Lower lobe of right lung (tissue), 2 donors: ENCODE results near the gene TSHR. TPM values are rescaled to one million over a fixed set of nuclear protein-coding genes. Genes with fewer than 3 reads are reported as not detected.
A peak's percentile ranks its signal among the peaks of the same experiment; 100 is the strongest.

Source experiments
- ATAC-seq, 2 donors: fragments of 200-7000 bp; cut with Tn5 transposase; one replicate each; pipeline ENCODE4 v1.9.1; 2020 to 2022; ENCODE audit warnings: mild to moderate bottlenecking in 2 of 2, moderate library complexity in 2 of 2
- DNase-seq: peaks from one replicate; pipeline ENCODE4 v3.0.0-alpha.2; 2020
- H3K27ac ChIP-seq: fragments of 200-600 bp; one replicate; pipeline ENCODE4 v1.8.0; 2022
- H3K27me3 ChIP-seq: fragments of 200-600 bp; one replicate; pipeline ENCODE4 v1.8.0; 2022; ENCODE audit warnings: low read depth
- H3K36me3 ChIP-seq: fragments of 200-600 bp; one replicate; pipeline ENCODE4 v1.8.0; 2022; ENCODE audit warnings: mild to moderate bottlenecking
- H3K4me1 ChIP-seq: fragments of 200-600 bp; one replicate; pipeline ENCODE4 v1.8.0; 2022
- H3K4me3 ChIP-seq: fragments of 200-600 bp; one replicate; pipeline ENCODE4 v1.8.0; 2022; ENCODE audit warnings: mild to moderate bottlenecking
- H3K9me3 ChIP-seq: fragments of 200-600 bp; one replicate; pipeline ENCODE4 v1.8.0; 2022
- intact Hi-C: fragments of 100-400 bp; cut with DNase I; formaldehyde crosslinking; loops from one replicate; pipeline ENCODE4 v1.11.0; 2022
- total RNA-seq: library from RNA; stranded (reverse); fragmentation: NEBNext Ultra II Directional; extraction: Animal tissue kit (Norgen Biotek cat#: 25700); gene quantifications from one replicate; pipeline ENCODE4 v1.2.1, GENCODE V29; 2021
- TF ChIP-seq, protein P1 (sequence below): fragments of 200-600 bp; IDR thresholded peaks from one replicate; pipeline ENCODE4 v1.8.0; 2022; ENCODE audit warnings: antibody characterized with exemption, mild to moderate bottlenecking
- donor health status: DM: no; HTN: yes; CAD: no; lungs with severe emphysema.

TSHR gene
- total RNA-seq, 1 donor from 2014 or later, result not detected

DNA sequence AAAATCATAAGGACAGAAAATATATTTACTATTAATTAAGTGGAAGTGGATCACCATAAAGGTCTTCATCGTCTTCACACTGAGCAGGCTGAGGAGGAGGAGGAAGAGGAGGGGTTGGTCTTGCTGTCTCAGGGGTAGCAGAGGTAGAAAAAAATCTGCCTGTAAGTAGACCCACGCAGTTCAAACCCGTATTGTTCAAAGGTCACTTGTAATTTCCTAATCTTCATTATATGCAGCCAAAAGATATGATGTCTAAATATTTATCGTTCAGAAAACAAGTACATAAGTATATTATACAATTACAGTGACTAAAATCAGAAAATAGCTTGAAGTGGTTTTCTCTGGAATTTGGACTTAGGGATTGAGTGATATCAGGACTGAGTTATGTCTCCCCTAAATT, 193.2 kb downstream of the TSHR start:
- Histone ChIP-seq H3K36me3 (no peaks in the 10 kb centered on the region), H3K9me3 (no peaks in the 10 kb centered on the region), H3K4me1 (peaks cover 9% of the 10 kb centered on the region), H3K27ac (no peak overlapping the region), H3K4me3 (no peak overlapping the region), H3K27me3 (no peaks in the 10 kb centered on the region)
- ATAC-seq (no peak), DNase-seq (no peak)
- TF ChIP-seq, protein P1, sequence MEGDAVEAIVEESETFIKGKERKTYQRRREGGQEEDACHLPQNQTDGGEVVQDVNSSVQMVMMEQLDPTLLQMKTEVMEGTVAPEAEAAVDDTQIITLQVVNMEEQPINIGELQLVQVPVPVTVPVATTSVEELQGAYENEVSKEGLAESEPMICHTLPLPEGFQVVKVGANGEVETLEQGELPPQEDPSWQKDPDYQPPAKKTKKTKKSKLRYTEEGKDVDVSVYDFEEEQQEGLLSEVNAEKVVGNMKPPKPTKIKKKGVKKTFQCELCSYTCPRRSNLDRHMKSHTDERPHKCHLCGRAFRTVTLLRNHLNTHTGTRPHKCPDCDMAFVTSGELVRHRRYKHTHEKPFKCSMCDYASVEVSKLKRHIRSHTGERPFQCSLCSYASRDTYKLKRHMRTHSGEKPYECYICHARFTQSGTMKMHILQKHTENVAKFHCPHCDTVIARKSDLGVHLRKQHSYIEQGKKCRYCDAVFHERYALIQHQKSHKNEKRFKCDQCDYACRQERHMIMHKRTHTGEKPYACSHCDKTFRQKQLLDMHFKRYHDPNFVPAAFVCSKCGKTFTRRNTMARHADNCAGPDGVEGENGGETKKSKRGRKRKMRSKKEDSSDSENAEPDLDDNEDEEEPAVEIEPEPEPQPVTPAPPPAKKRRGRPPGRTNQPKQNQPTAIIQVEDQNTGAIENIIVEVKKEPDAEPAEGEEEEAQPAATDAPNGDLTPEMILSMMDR, result no peak
- intact Hi-C loops, result no loop called here

DNA sequence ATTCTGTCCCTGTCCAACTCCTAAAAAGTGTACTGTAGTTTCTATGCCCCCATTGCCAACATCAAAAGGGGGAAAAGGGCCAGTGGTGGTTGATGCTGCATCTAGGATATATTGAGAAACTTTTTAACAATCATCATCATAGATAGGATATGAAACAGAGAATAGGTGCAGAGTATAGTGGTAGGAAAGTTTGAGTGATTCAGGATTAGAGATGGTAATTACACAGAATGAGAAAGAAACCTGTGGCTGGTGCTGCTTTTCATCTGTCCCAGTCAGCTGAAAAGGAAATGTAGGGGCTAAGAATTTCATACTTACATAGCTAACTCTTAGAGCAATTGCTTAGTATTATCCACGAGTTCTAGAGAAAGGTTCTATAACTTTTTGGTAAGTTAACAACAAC, 197.8 kb downstream of the TSHR start:
- intact Hi-C loops, result no loop called here
- H3K36me3 ChIP-seq, result no peaks in the 10 kb centered on the region
- TF ChIP-seq, protein P1, result no peak
- H3K9me3 ChIP-seq, result no peaks in the 10 kb centered on the region
- H3K4me1 ChIP-seq, result no peaks in the 10 kb centered on the region
- no peak overlapping the region for H3K4me3 ChIP-seq
- ATAC-seq (no peak), DNase-seq (no peak)
- no peak overlapping the region for H3K27ac ChIP-seq
- H3K27me3 ChIP-seq, result no peaks in the 10 kb centered on the region

- ATAC-seq (no peak), DNase-seq (no peak)
- no peaks in the 10 kb centered on the region for H3K27me3 ChIP-seq
- H3K9me3 ChIP-seq, result no peaks in the 10 kb centered on the region
- H3K36me3 ChIP-seq, result no peaks in the 10 kb centered on the region
- H3K4me1 ChIP-seq, result no peaks in the 10 kb centered on the region
- intact Hi-C loops, result no loop called here
- TF ChIP-seq, protein P1, result no peak
- no peak overlapping the region for H3K27ac ChIP-seq
- H3K4me3 ChIP-seq, result no peak overlapping the region
Measured at GRCh38 chr14:81157431-81157830, 202.0 kb downstream of the TSHR start.

- intact Hi-C loops, result no loop called here
- Histone ChIP-seq H3K4me3 (no peak overlapping the region), H3K27me3 (no peaks in the 10 kb centered on the region), H3K27ac (no peak overlapping the region), H3K36me3 (no peaks in the 10 kb centered on the region), H3K9me3 (no peaks in the 10 kb centered on the region), H3K4me1 (peaks cover 6% of the 10 kb centered on the region)
- ATAC-seq, result no peak
- TF ChIP-seq, protein P1, result no peak
- no peak for DNase-seq
Measured at GRCh38 chr14:81161088-81161487, 205.7 kb downstream of the TSHR start.

- ATAC-seq, result no peak
- no peaks in the 10 kb centered on the region for H3K9me3 ChIP-seq
- H3K4me3 ChIP-seq, result no peak overlapping the region
- no peak overlapping the region for H3K27ac ChIP-seq
- no peak for DNase-seq
- H3K27me3 ChIP-seq, result no peaks in the 10 kb centered on the region
- no peaks in the 10 kb centered on the region for H3K36me3 ChIP-seq
- TF ChIP-seq, protein P1, result no peak
- H3K4me1 ChIP-seq, result peaks cover 6% of the 10 kb centered on the region
- intact Hi-C loops, result no loop called here
Measured at GRCh38 chr14:81161749-81162148, 206.3 kb downstream of the TSHR start.

- Histone ChIP-seq H3K4me3 (no peak overlapping the region), H3K36me3 (no peaks in the 10 kb centered on the region), H3K9me3 (no peaks in the 10 kb centered on the region), H3K4me1 (peaks cover 6% of the 10 kb centered on the region), H3K27me3 (no peaks in the 10 kb centered on the region), H3K27ac (no peak overlapping the region)
- intact Hi-C loops, result no loop called here
- peak; percentile 42 to 53 for ATAC-seq
- no peak for DNase-seq
- TF ChIP-seq, protein P1, result no peak
Measured at GRCh38 chr14:81162941-81163340, 207.5 kb downstream of the TSHR start.
